K562 (cell line): ENCODE measurements around the gene TUT7. TPM values are rescaled to one million over a fixed set of nuclear protein-coding genes. Genes with fewer than 3 reads are reported as not detected.

Source experiments
- ATAC-seq: fragments of 200-7000 bp; cut with Tn5 transposase; 3 replicates; pipeline ENCODE4 v1.9.1; 2020; ENCODE audit warnings: moderate library complexity
- BruUV-seq: library from RNA; stranded (reverse); fragments of 400-500 nt; replicated peaks from 2 replicates; lab custom pipeline; 2021; lab: Mats Ljungman, UMichigan
- CTCF ChIA-PET: fragments of 300-600 bp; formaldehyde crosslinking; extraction: SDS; loops from one replicate; lab custom pipeline; 2021; ENCODE audit warnings: low intra/inter-chr PET ratio; lab: Yijun Ruan, JAX
- POLR2A ChIA-PET: fragments of 300-600, 350-650 bp; sonication (Branson Sonifier 250); formaldehyde crosslinking; extraction: SDS; loops from one replicate; lab custom pipeline; 2021; ENCODE audit warnings: antibody characterized with exemption, inconsistent platforms; lab: Yijun Ruan, JAX
- DNase-seq, 4 experiments: peaks; one replicate each; pipeline versions ENCODE4 v3.0.0 to v3.0.0-alpha.2; 2011 to 2018; ENCODE audit warnings: low spot score in 3 of 4, mixed read lengths in 3 of 4; ENCODE audit errors: extremely low read depth in 1 of 4
- FAIRE-seq: peaks from 2 replicates; lab custom pipeline; 2011; peaks lifted over from hg19 to GRCh38; lab: Jason Lieb, UNC
- H2AFZ ChIP-seq: 2 replicates; pipeline ENCODE4 v1.6.0; 2011; ENCODE audit warnings: low read depth, low read length, control low read depth, inconsistent platforms
- H3K27ac ChIP-seq: fragments of 200-600 bp; 3 replicates; pipeline ENCODE4 v1.8.0; 2011; ENCODE audit warnings: low read depth, mild to moderate bottlenecking, control low read depth, inconsistent platforms, low read length, moderate library complexity, mixed read lengths; ENCODE audit errors: extremely low read depth
- H3K27me3 ChIP-seq, 2 experiments: fragments of 300-600 bp in 1 of 2; 2 replicates in 1 of 2; 3 replicates in 1 of 2; pipeline versions ENCODE4 v1.6.0 to v1.8.0; 2011; ENCODE audit warnings: inconsistent platforms in 2 of 2, low read length in 2 of 2, mild to moderate bottlenecking in 1 of 2, mixed read lengths in 1 of 2, moderate library complexity in 1 of 2; ENCODE audit not compliant: control insufficient read depth in 2 of 2, insufficient read depth in 2 of 2
- H3K36me3 ChIP-seq: fragments of 300-600 bp; 3 replicates; pipeline ENCODE4 v1.8.0; 2011; ENCODE audit warnings: mild to moderate bottlenecking, low read length, inconsistent platforms; ENCODE audit not compliant: control insufficient read depth, insufficient read depth
- H3K4me1 ChIP-seq, 2 experiments: fragments of 200-600 bp in 1 of 2; replicated peaks in 1 of 2; 2 replicates in 1 of 2; 3 replicates in 1 of 2; pipeline versions ENCODE4 v1.5.1 to v1.8.0; 2011; ENCODE audit warnings: inconsistent platforms in 2 of 2, low read length in 2 of 2, mild to moderate bottlenecking in 1 of 2, mixed read lengths in 1 of 2, moderate library complexity in 1 of 2; ENCODE audit not compliant: control insufficient read depth in 2 of 2, insufficient read depth in 2 of 2
- H3K4me2 ChIP-seq: 2 replicates; pipeline ENCODE4 v1.6.1; 2011; ENCODE audit warnings: low read length, control low read depth, inconsistent platforms, mixed read lengths; ENCODE audit not compliant: insufficient read depth
- H3K4me3 ChIP-seq: fragments of 200-600 bp; sonication (generic), shearing (Covaris generic); 2 replicates; pipeline ENCODE4 v1.5.1; 2016; ENCODE audit warnings: control low read depth, inconsistent platforms
- H3K79me2 ChIP-seq: fragments of 200-600 bp; 3 replicates; pipeline ENCODE4 v1.8.0; 2011; ENCODE audit warnings: low read length, inconsistent platforms; ENCODE audit not compliant: control insufficient read depth, insufficient read depth
- H3K9ac ChIP-seq, 2 experiments: 2 replicates each; pipeline versions ENCODE4 v1.6.0 to v1.6.1; 2011; ENCODE audit warnings: low read depth in 2 of 2, low read length in 2 of 2, control low read depth in 1 of 2, inconsistent platforms in 1 of 2, mild to moderate bottlenecking in 1 of 2, mixed read lengths in 1 of 2; ENCODE audit not compliant: insufficient read depth in 1 of 2
- H3K9me1 ChIP-seq: one replicate; pipeline ENCODE4 v1.6.0; 2011; ENCODE audit warnings: inconsistent platforms, mild to moderate bottlenecking, low read length, moderate library complexity; ENCODE audit not compliant: control insufficient read depth, insufficient read depth
- H3K9me3 ChIP-seq: replicated peaks from 2 replicates; pipeline ENCODE4 v1.5.1; 2011; ENCODE audit warnings: low read depth, low read length, inconsistent platforms; ENCODE audit not compliant: control insufficient read depth, insufficient read depth
- H4K20me1 ChIP-seq: replicated peaks from 2 replicates; pipeline ENCODE4 v1.6.1; 2011; ENCODE audit warnings: low read length, inconsistent platforms, mixed read lengths; ENCODE audit not compliant: control insufficient read depth, insufficient read depth
- ATF6 ChIP-seq: sonication (generic); formaldehyde crosslinking; IDR thresholded peaks from 2 replicates; pipeline ENCODE4 v1.4.0; 2020; ENCODE audit warnings: mild to moderate bottlenecking, missing genetic modification reagents
- BRD4 ChIP-seq: fragments of 200-600 bp; sonication (generic); IDR thresholded peaks from 2 replicates; pipeline ENCODE4 v1.6.1; 2017; ENCODE audit warnings: inconsistent platforms
- C11orf30 ChIP-seq: fragments of 450-650 bp; IDR thresholded peaks from 2 replicates; pipeline ENCODE4 v1.6.1; 2016; ENCODE audit warnings: low read depth, mild to moderate bottlenecking
- GTF2F1 ChIP-seq: IDR thresholded peaks from 2 replicates; pipeline ENCODE4 v1.6.1; 2011; ENCODE audit warnings: low read depth, low read length, improper control_type of control experiment
- HLTF ChIP-seq: fragments of 450-650 bp; IDR thresholded peaks from 2 replicates; pipeline ENCODE4 v1.6.1; 2016
- MAFF ChIP-seq: IDR thresholded peaks from 2 replicates; pipeline ENCODE4 v1.6.1; 2012; ENCODE audit warnings: low read length, improper control_type of control experiment
- NFE2 ChIP-seq: IDR thresholded peaks from 2 replicates; pipeline ENCODE4 v1.6.1; 2014; ENCODE audit warnings: antibody characterized with exemption, low read depth
- NKRF ChIP-seq: fragments of 450-650 bp; IDR thresholded peaks from 2 replicates; pipeline ENCODE4 v1.6.1; 2016; ENCODE audit warnings: borderline replicate concordance
- NONO ChIP-seq, 2 experiments: fragments of 200-400 bp in 1 of 2; fragments of 450-650 bp in 1 of 2; formaldehyde crosslinking in 1 of 2; IDR thresholded peaks; 2 replicates each; pipeline ENCODE4 v1.6.1; 2017; ENCODE audit warnings: low read depth in 2 of 2, mild to moderate bottlenecking in 2 of 2, moderate library complexity in 2 of 2, low read length in 1 of 2
- PHB2 ChIP-seq: fragments of 450-650 bp; IDR thresholded peaks from 2 replicates; pipeline ENCODE4 v1.6.1; 2017; ENCODE audit warnings: low read depth
- SRSF7 ChIP-seq: fragments of 200-400 bp; formaldehyde crosslinking; optimal IDR thresholded peaks from 2 replicates; pipeline ENCODE3; 2017; ENCODE audit warnings: mild to moderate bottlenecking, low read depth, low read length
- STAG1 ChIP-seq: sonication (generic); formaldehyde crosslinking; IDR thresholded peaks from 2 replicates; pipeline ENCODE4 v1.5.0; 2020; ENCODE audit warnings: missing genetic modification reagents, borderline replicate concordance
- SUPT5H ChIP-seq: fragments of 450-650 bp; IDR thresholded peaks from 2 replicates; pipeline ENCODE4 v1.6.1; 2016
- TBP ChIP-seq: optimal IDR thresholded peaks from 2 replicates; pipeline ENCODE3; 2011; ENCODE audit warnings: low read depth, low read length, improper control_type of control experiment
- ZFX ChIP-seq: sonication (generic); formaldehyde crosslinking; IDR thresholded peaks from 2 replicates; pipeline ENCODE4 v1.8.0; 2022; ENCODE audit warnings: mild to moderate bottlenecking, missing genetic modification reagents, moderate library complexity
- ZNF253 ChIP-seq: fragments of 250-450 bp; sonication (Bioruptor Pico); conservative IDR thresholded peaks from 2 replicates; pipeline ENCODE4 v1.6.1; 2021; ENCODE audit warnings: mild to moderate bottlenecking
- ZNF280A ChIP-seq: fragments of 450-650 bp; IDR thresholded peaks from 2 replicates; pipeline ENCODE4 v1.6.1; 2018; ENCODE audit warnings: mild to moderate bottlenecking, low read depth; ENCODE audit not compliant: partially characterized antibody
- ZNF316 ChIP-seq: fragments of 450-650 bp; IDR thresholded peaks from 2 replicates; pipeline ENCODE4 v1.6.1; 2016
- WGBS: fragments of 100-300 bp; shearing (Covaris generic); methylation state at CpG from one replicate; pipeline ENCODE4 v1.1.6; 2016; ENCODE audit warnings: low coverage, mixed read lengths; ENCODE audit not compliant: insufficient coverage; ENCODE audit errors: missing lambda C conversion rate; 5-methylcytosine and 5-hydroxymethylcytosine counted together
- in situ Hi-C: fragments of 300-500 bp; cut with MboI; formaldehyde crosslinking; loops from 4 replicates; pipeline ENCODE4 v1.15.0; 2018; ENCODE audit warnings: inconsistent platforms, mixed read lengths
- intact Hi-C: fragments of 100-400 bp; cut with micrococcal nuclease; formaldehyde crosslinking; loops from 2 replicates; pipeline ENCODE4 v1.14.2; 2022
- polyA plus RNA-seq, 8 experiments: library from polyadenylated mRNA; depleted of rRNA in 4 of 8; stranded (reverse) in 5 of 8; unstranded in 3 of 8; fragments of >200 nt; fragmentation: Nextera tagmentation in 2 of 8; fragmentation: Illumina TruSeq in 1 of 8; extraction: Ambion mirVana in 2 of 8; extraction: Trizol in 1 of 8; gene quantifications; 2 replicates each; pipeline versions ENCODE4 v1.2.1 to v1.2.3, GENCODE V29; 2011 to 2014; ENCODE audit warnings: inconsistent platforms in 1 of 8, missing spikeins in 1 of 8
- total RNA-seq, 7 experiments: library from RNA; depleted of rRNA in 6 of 7; stranded (reverse); fragments of >200 nt in 6 of 7; fragmentation: Illumina TruSeq in 2 of 7; extraction: Trizol in 2 of 7; gene quantifications; 2 replicates each; pipeline versions ENCODE4 v1.2.1 to v1.2.3, GENCODE V29; 2011 to 2021; ENCODE audit warnings: low replicate concordance in 1 of 7

TUT7 gene
- total and polyA plus RNA-seq, 9 of the 15 experiments (the other 6 are each of a cell fraction or from before 2014, with no cell fraction given): 5.9 to 26.9 (median 15.2) TPM

- no peaks in the 10 kb centered on the region for H3K9me3 ChIP-seq
- H3K9me1 ChIP-seq: no peaks in the 10 kb centered on the region
- 67% methylated on average over 1 of the region's 3 CpGs for WGBS
- H3K36me3 ChIP-seq: peaks cover 40% of the 10 kb centered on the region; the same call in 2 of the 3 replicates
- POLR2A ChIA-PET: interaction anchor here (0.7 kb wide), 1 partner anchor 9 kb away, joined by 3 read pairs; no protein-coding TSS in a partner anchor
- peak overlapping the region; percentile 35; the same call in 2 of the 3 replicates for H3K27ac ChIP-seq
- H3K4me2 ChIP-seq: peak overlapping the region; percentile 67
- ATAC-seq: no peak
- FAIRE-seq: peak; percentile 49
- no peak overlapping the region for H3K4me3 ChIP-seq
- CTCF ChIA-PET: no interaction called here
- H3K27me3 ChIP-seq: no peaks in the 10 kb centered on the region
- no peak overlapping the region for H2AFZ ChIP-seq
- peaks cover 68% of the 10 kb centered on the region for H3K79me2 ChIP-seq
- H4K20me1 ChIP-seq: peaks cover 3% of the 10 kb centered on the region; the same call in 1 of the 2 replicates
- in situ Hi-C loops (no loop called here), intact Hi-C loops (no loop called here)
- peaks cover 14 to 15% of the 10 kb centered on the region in 2 experiments; a peak in 4 of 5 replicates for H3K4me1 ChIP-seq
- no peak overlapping the region for H3K9ac ChIP-seq
- no TSS peak for BruUV-seq
- peak in 1 of 4 experiments; percentile 18 for DNase-seq
- TF ChIP-seq PHB2: no peak
- TF ChIP-seq SUPT5H: no peak
- no peak for TF ChIP-seq NONO (IDR thresholded peaks at IDR 0.05; ENCODE audit: low read depth in 2 of 2, low read length in 1 of 2)
- no peak for TF ChIP-seq BRD4
- no peak for TF ChIP-seq SRSF7
- no peak for TF ChIP-seq TBP
- no peak for TF ChIP-seq ZFX
- TF ChIP-seq ATF6 (CRISPR knock-in tag): no peak
- TF ChIP-seq ZNF316: peak; percentile 96
- no peak for TF ChIP-seq NKRF
- TF ChIP-seq MAFF: peak; percentile 60; the same call in 1 of the 2 replicates
- no peak for TF ChIP-seq HLTF
- no peak for TF ChIP-seq GTF2F1
- TF ChIP-seq C11orf30: peak; percentile 90
- TF ChIP-seq STAG1 (CRISPR knock-in tag): no peak
- TF ChIP-seq ZNF253 (CRISPR knock-in tag): no peak
- TF ChIP-seq NFE2: peak; percentile 37; the same call in 1 of the 2 replicates
- TF ChIP-seq ZNF280A: no peak
Measured at GRCh38 chr9:86279839-86280238, 74.4 kb downstream of the TUT7 start.
